T-helper 1 cell treated with Interleukin-12 subunit alpha and Interleukin-12 subunit beta and Interleukin-4 antibody, amounts not matched to agents 30 μg/mL and 1 μg/mL, for 36 hours (primary cell): ENCODE results near the gene TGFBRAP1.

Experiments
- H3K27ac Mint-ChIP-seq: one replicate; pipeline ENCODE4 v1.8.0; 2021; ENCODE audit warnings: mild to moderate bottlenecking, mixed read lengths
- H3K27me3 Mint-ChIP-seq: one replicate; pipeline ENCODE4 v1.8.0; 2021; ENCODE audit warnings: low read depth, mixed read lengths
- H3K36me3 Mint-ChIP-seq: one replicate; pipeline ENCODE4 v1.8.0; 2021; ENCODE audit warnings: low read depth, mixed read lengths
- H3K4me1 Mint-ChIP-seq: one replicate; pipeline ENCODE4 v1.8.0; 2021; ENCODE audit warnings: low read depth, mixed read lengths
- H3K4me3 Mint-ChIP-seq: one replicate; pipeline ENCODE4 v1.8.0; 2021; ENCODE audit warnings: mild to moderate bottlenecking, moderate library complexity, mixed read lengths
- H3K9me3 Mint-ChIP-seq: one replicate; pipeline ENCODE4 v1.8.0; 2021; ENCODE audit warnings: mixed read lengths

TGFBRAP1 gene

DNA sequence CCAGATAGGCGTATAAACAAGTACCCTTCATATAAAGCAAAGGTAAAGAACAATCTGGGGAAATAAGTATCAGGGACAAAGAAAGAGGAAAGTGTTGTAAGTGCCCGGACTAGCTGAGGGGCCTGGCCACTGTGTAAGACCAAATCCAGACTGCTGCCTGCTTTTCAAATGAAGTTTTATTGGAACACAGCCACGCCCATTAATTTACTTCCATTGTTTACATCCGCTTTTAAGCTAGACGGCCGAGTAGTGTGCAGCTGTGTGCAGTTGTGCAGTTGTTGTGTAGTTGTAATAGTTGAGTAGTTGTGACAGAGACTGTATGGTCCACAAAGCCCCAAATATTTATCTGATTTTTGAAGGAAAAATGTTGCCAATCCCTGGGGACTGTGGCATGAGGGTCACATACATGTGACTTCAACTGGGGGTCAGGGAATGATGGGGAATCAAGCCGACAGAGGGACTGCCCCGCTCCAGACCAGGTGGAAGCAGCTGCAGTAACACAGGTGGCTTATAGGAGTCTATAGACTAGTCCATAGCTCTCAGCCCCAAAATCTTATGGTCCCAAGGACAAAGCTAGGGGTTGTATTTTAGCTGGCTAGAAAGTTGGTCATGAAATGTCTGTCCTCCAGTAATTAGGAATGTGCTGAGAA is 39.3 kb upstream of the TGFBRAP1 start:
- Mint-ChIP-seq H3K27ac (no peak overlapping the region), H3K27me3 (peaks cover 8% of the 10 kb centered on the region), H3K36me3 (peaks cover under 1% of the 10 kb centered on the region), H3K4me1 (peaks cover 10% of the 10 kb centered on the region), H3K4me3 (no peak overlapping the region), H3K9me3 (no peaks in the 10 kb centered on the region)

DNA sequence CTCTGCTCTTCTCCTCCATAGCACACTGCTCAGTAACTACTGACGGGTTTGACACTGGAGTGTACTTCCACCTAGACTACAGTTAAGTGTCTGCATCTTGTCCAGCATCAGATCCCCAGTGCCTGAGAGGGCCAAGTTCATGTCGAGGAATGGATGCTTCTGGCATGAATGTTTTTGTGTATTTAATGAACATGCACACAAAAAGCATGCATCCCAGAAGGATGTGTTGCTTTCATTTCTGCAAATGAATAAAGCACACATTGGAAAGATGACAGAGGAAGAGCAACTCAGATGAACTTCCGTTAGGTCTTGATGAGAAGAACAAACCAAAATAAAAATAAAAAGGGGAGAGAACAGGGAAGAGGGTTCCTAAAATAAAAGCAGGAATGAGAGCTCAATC is 35.7 kb upstream of the TGFBRAP1 start:
- no peak overlapping the region for H3K4me3 Mint-ChIP-seq
- H3K4me1 Mint-ChIP-seq: peaks cover 28% of the 10 kb centered on the region
- H3K27me3 Mint-ChIP-seq: peaks cover 8% of the 10 kb centered on the region
- peaks cover 14% of the 10 kb centered on the region for H3K36me3 Mint-ChIP-seq
- no peak overlapping the region for H3K27ac Mint-ChIP-seq
- no peaks in the 10 kb centered on the region for H3K9me3 Mint-ChIP-seq

DNA sequence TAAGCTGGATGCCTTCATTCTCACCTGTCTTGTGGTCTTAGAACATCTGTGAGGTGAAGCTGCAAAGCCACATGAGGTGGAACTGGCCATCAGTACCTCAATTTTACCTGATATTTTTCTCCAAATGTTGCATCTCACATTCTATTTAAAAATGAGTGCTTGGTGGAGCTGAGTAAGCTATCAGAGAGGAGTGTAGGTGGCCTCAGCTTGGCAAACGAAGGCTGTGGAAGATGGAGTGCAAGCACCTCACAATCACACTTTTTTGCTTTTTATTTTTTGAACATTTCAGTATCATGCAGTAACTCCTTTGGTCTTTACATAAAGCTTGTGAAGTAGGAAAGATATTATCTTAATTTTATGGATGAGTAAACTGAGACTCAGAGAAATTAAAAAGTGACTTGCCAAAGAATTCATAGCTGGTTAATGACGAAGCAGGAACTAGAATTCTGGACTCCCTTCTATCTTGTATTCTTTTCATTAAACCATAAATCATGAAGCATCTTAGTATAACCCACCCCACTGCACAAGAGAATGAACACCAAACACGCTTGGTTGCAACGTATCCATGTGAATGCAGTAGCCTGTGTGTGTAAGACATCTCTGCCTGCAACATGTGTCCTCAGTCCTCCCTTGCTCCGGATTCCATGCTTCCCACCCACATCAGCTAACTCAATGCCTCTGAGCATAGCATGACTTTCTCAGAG is 35.1 kb upstream of the TGFBRAP1 start:
- Mint-ChIP-seq H3K4me1 (peaks cover 22% of the 10 kb centered on the region), H3K36me3 (peaks cover 16% of the 10 kb centered on the region), H3K9me3 (no peaks in the 10 kb centered on the region), H3K4me3 (no peak overlapping the region), H3K27me3 (peaks cover 6% of the 10 kb centered on the region), H3K27ac (no peak overlapping the region)

DNA sequence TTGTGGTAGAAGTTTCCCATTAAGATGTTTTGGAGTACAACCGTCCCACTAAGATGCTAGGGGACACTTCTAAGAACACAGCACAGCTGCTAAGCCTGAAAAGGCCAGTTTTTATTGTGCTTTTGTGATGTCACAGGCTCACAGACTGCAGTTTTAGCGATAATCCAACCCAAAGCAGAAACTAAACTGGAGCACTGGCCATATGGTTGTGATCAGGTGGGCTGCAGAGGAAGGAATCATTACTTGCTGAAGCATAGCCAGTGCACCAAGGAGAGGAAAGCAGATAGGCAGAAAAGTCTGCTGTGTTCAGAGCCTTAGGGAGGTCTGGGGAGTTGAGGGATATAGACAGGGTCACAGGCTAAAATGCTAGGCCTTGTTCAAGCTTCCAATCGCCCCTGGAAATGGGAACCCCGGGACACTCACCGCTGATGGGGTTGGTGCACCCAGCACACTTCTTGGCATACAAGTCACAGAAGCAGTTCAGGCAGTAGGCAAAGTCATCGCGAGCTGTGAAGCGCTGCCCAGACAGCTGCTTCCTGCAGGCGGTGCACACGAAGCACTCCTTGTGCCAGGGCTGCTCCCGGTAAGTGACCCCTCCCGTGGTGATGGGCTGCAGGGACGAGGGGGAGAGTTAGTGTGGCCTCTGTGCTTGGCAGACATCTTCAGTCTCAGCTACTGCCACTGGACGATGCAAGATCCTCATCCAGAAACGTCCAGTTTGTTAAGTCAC is 33.5 kb upstream of the TGFBRAP1 start:
- Mint-ChIP-seq H3K27me3 (no peaks in the 10 kb centered on the region), H3K4me1 (peaks cover 21% of the 10 kb centered on the region), H3K9me3 (no peaks in the 10 kb centered on the region), H3K4me3 (no peak overlapping the region), H3K36me3 (peaks cover 20% of the 10 kb centered on the region), H3K27ac (no peak overlapping the region)

- H3K27ac Mint-ChIP-seq: no peak overlapping the region
- H3K27me3 Mint-ChIP-seq: no peaks in the 10 kb centered on the region
- H3K4me1 Mint-ChIP-seq: peaks cover 21% of the 10 kb centered on the region
- peak overlapping the region; percentile 9 for H3K4me3 Mint-ChIP-seq
- peaks cover 32% of the 10 kb centered on the region for H3K36me3 Mint-ChIP-seq
- peaks cover 10% of the 10 kb centered on the region for H3K9me3 Mint-ChIP-seq
These were observed 31.8 kb upstream of the TGFBRAP1 start for GRCh38 chr2:105361102-105361889.

GRCh38 chr2:105358593-105358992 is 29.1 kb upstream of the TGFBRAP1 start:
- peaks cover 21% of the 10 kb centered on the region for H3K4me1 Mint-ChIP-seq
- H3K27ac Mint-ChIP-seq: no peak overlapping the region
- peaks cover 18% of the 10 kb centered on the region for H3K9me3 Mint-ChIP-seq
- peaks cover 47% of the 10 kb centered on the region for H3K36me3 Mint-ChIP-seq
- no peak overlapping the region for H3K4me3 Mint-ChIP-seq
- no peaks in the 10 kb centered on the region for H3K27me3 Mint-ChIP-seq

DNA sequence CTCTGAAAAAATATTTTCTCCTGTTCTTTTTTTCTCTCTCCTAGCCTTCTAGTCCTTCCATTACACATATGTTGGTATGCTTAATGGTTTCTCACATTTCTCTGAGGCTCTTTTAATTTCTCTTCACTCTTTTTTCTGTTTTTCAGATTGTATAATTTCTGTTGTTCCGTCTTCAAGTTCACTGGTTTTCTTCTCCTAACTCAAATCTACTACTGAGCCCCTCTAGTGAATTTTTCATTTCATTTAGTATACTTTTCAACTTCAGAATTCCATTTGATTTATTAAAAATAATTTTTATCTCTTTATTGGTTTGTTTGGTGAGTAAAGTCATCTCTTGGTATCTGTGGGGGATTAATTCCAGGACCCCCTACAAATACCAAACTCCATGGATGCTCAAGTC is 27.6 kb upstream of the TGFBRAP1 start:
- Mint-ChIP-seq H3K4me3 (no peak overlapping the region), H3K27ac (no peak overlapping the region), H3K27me3 (no peaks in the 10 kb centered on the region), H3K36me3 (peaks cover 50% of the 10 kb centered on the region), H3K4me1 (peaks cover 16% of the 10 kb centered on the region), H3K9me3 (peaks cover 18% of the 10 kb centered on the region)

GRCh38 chr2:105344704-105345345 is 15.3 kb upstream of the TGFBRAP1 start:
- peaks cover 3% of the 10 kb centered on the region for H3K4me1 Mint-ChIP-seq
- peaks cover 40% of the 10 kb centered on the region for H3K36me3 Mint-ChIP-seq
- H3K9me3 Mint-ChIP-seq: no peaks in the 10 kb centered on the region
- H3K27me3 Mint-ChIP-seq: no peaks in the 10 kb centered on the region
- H3K4me3 Mint-ChIP-seq: no peak overlapping the region
- H3K27ac Mint-ChIP-seq: no peak overlapping the region

GRCh38 chr2:105339414-105339813 is 9.9 kb upstream of the TGFBRAP1 start:
- H3K36me3 Mint-ChIP-seq: peaks cover 23% of the 10 kb centered on the region
- no peak overlapping the region for H3K27ac Mint-ChIP-seq

GRCh38 chr2:105338020-105338385 is 8.5 kb upstream of the TGFBRAP1 start:
- Mint-ChIP-seq H3K27ac (peak overlapping the region; percentile 100), H3K36me3 (peaks cover 20% of the 10 kb centered on the region)

More at GRCh38 chr2:105339414-105339813, 9.9 kb upstream of the TGFBRAP1 start:
- no peaks in the 10 kb centered on the region for H3K9me3 Mint-ChIP-seq
- H3K27me3 Mint-ChIP-seq: no peaks in the 10 kb centered on the region
- H3K4me1 Mint-ChIP-seq: peaks cover 23% of the 10 kb centered on the region
- H3K4me3 Mint-ChIP-seq: peak overlapping the region; percentile 99

DNA sequence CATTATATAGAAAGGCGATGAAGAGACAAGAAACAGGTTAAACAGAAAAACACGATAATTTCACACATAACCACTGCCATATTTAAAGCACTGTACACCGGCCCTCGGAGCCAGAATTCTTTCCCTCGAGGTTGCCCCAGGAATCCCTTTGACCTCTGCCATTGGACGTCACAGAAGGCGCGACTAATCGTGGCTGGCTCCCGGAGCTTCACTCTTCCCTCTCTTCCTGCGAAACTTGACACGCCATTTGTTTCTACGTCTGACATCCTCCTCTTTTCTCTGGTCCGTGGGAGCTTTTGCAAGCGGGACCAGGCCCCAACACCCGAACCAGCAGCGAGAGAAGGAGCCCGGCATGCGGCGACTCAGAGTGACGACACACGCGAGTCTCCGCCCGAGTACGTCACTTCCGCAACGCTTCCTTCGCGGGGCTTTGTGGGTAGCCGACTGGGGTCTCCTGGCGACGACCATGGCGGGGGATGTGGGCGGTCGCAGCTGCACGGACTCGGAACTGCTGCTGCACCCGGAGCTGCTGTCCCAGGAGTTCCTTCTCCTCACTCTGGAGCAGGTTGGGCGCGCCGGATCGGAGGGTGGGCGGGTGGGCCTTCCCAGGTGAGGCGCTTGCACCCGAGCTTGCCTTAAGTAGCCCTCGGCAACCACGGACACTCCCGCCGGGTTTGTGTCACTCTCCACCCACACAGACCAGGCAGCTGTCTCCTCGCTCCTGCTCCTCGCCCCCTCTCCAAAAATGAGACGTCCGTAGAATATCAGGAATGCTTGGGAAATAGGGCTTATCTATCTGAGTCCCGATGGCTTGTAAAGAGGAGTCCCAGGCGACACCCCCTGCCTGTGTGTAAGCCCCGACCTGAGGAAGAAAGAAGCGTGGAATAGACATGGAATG is 7.8 kb upstream of the TGFBRAP1 start, which contains the start of gene C2orf49:
Gene C2orf49, plus strand, starts transcription at position 419 of the 898 bp plus-strand sequence. Its CDS starts 48 bp downstream, at position 467.
- H3K36me3 Mint-ChIP-seq: peaks cover 18% of the 10 kb centered on the region
- no peaks in the 10 kb centered on the region for H3K27me3 Mint-ChIP-seq
- no peaks in the 10 kb centered on the region for H3K9me3 Mint-ChIP-seq
- H3K4me1 Mint-ChIP-seq: peaks cover 23% of the 10 kb centered on the region
- peak within 1 kb of the TSS; percentile 99 for H3K4me3 Mint-ChIP-seq
- H3K27ac Mint-ChIP-seq: peak within 1 kb of the TSS; percentile 100

More at GRCh38 chr2:105338020-105338385, 8.5 kb upstream of the TGFBRAP1 start:
- Mint-ChIP-seq H3K4me1 (peaks cover 23% of the 10 kb centered on the region), H3K4me3 (peak overlapping the region; percentile 99), H3K27me3 (no peaks in the 10 kb centered on the region), H3K9me3 (no peaks in the 10 kb centered on the region)

DNA sequence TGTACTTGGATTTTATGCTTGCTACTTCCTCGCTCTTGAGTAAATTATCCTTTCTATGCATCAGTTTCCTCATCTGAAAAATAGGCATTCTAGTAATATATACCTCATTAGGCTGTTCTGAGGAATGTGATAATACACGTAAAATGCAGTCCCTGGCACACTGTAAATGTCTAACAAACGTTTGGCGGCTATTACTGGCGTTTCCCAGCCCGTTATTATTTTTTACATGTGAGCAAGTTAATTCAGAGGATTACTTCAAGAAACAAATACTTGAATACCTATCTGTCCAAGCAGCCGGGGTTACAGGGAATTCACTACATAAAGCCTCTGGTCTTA is 7.2 kb upstream of the TGFBRAP1 start:
- H3K9me3 Mint-ChIP-seq: no peaks in the 10 kb centered on the region
- H3K27ac Mint-ChIP-seq: peak overlapping the region; percentile 100
- H3K27me3 Mint-ChIP-seq: no peaks in the 10 kb centered on the region
- peak overlapping the region; percentile 99 for H3K4me3 Mint-ChIP-seq
- peaks cover 23% of the 10 kb centered on the region for H3K4me1 Mint-ChIP-seq
- peaks cover 16% of the 10 kb centered on the region for H3K36me3 Mint-ChIP-seq

GRCh38 chr2:105335469-105335868 is 5.9 kb upstream of the TGFBRAP1 start:
- Mint-ChIP-seq H3K27ac (no peak overlapping the region), H3K9me3 (no peaks in the 10 kb centered on the region), H3K4me1 (peaks cover 28% of the 10 kb centered on the region), H3K27me3 (no peaks in the 10 kb centered on the region), H3K4me3 (no peak overlapping the region), H3K36me3 (peaks cover 8% of the 10 kb centered on the region)
